A673 (cell line): ENCODE data around the gene MAP3K7.

ENCODE experiments used
- EZH2 ChIP-seq: fragments of 200-600 bp; sonication (generic); IDR thresholded peaks from 2 replicates; pipeline ENCODE4 v1.6.1; 2017; ENCODE audit warnings: borderline replicate concordance, low read depth, mild to moderate bottlenecking, mixed read lengths, antibody characterized with exemption, low read length; ENCODE audit not compliant: poor library complexity, severe bottlenecking
- TF ChIP-seq, protein P1 (sequence below): fragments of 300-800, 200-600 bp; sonication (generic); conservative IDR thresholded peaks from 2 replicates; pipeline ENCODE4 v1.5.1; 2017; ENCODE audit warnings: low read depth, mild to moderate bottlenecking, antibody characterized with exemption, low read length, moderate library complexity, mixed read lengths

DNA sequence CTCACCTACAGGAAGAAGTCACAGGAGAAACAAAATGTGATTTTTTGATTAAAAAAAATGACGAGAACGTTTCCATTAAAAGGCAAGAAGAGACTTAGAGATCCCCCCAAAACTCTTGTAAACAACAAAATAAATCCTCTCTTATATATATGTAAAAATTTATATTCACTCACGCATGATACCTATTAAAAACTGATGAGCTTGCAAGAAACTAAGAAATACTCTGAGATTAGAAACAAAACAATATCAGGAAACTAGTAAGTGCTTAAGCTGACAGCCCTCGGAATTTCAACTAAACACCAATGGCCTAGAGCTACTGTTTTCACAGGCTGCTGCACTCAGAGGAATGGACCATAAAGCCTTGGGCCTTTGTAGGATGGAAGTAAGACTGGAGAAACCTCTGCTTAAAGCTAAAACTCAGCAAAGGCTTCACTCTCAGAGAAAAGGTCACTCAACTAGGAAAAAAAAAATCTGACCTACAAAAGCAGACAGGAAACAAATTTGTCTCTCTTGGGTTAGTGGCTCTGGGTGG is 63.0 kb downstream of the MAP3K7 start:
- TF ChIP-seq, protein P1, sequence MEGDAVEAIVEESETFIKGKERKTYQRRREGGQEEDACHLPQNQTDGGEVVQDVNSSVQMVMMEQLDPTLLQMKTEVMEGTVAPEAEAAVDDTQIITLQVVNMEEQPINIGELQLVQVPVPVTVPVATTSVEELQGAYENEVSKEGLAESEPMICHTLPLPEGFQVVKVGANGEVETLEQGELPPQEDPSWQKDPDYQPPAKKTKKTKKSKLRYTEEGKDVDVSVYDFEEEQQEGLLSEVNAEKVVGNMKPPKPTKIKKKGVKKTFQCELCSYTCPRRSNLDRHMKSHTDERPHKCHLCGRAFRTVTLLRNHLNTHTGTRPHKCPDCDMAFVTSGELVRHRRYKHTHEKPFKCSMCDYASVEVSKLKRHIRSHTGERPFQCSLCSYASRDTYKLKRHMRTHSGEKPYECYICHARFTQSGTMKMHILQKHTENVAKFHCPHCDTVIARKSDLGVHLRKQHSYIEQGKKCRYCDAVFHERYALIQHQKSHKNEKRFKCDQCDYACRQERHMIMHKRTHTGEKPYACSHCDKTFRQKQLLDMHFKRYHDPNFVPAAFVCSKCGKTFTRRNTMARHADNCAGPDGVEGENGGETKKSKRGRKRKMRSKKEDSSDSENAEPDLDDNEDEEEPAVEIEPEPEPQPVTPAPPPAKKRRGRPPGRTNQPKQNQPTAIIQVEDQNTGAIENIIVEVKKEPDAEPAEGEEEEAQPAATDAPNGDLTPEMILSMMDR: no peak
- TF ChIP-seq EZH2: no peak
